ENCODE results near the gene VSIG10L2.

VSIG10L2 gene

DNA sequence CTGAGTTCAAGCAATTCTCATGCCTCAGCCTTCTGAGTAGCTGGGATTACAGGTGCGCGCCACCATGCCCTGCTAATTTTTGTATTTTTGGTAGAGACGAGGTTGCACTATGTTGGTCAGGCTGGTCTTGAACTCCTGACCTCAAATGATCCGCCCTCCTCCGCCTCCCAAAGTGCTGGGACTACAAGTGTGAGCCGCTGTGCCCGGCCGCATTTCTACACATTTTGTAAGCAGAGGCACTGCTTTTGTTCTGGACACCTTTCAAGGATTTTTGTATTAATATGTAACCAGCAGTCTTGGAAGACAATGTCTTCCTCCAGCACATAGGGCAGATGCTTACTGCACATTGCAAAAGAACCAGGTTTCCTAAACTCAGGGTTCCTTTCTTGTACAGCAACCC lies 11.4 kb upstream of the VSIG10L2 start:
- intact Hi-C loops (cut with DNase I; ENCODE audit: low total_unique reads) = loop anchor here (5.0 kb wide), 1 partner anchor 253 kb away; no protein-coding TSS in a partner anchor
- Histone ChIP-seq H3K4me1 (no peaks in the 10 kb centered on the region), H3K27ac (no peak overlapping the region), H3K9me3 (no peaks in the 10 kb centered on the region), H3K4me3 (no peak overlapping the region), H3K36me3 (no peaks in the 10 kb centered on the region), H3K27me3 (peaks cover 0 to 23% of the 10 kb centered on the region in 2 donors)
- no peak for TF ChIP-seq CTCF (IDR thresholded peaks at IDR 0.05)
- DNase-seq = peak in 1 of 2 donors; percentile 17

- Histone ChIP-seq H3K4me3 (no peak overlapping the region), H3K36me3 (no peaks in the 10 kb centered on the region), H3K9me3 (no peaks in the 10 kb centered on the region), H3K27me3 (peaks cover 0 to 18% of the 10 kb centered on the region in 2 donors), H3K27ac (no peak overlapping the region), H3K4me1 (no peaks in the 10 kb centered on the region)
- DNase-seq = no peak
- intact Hi-C loops (cut with DNase I; ENCODE audit: low total_unique reads) = no loop called here
- TF ChIP-seq CTCF (IDR thresholded peaks at IDR 0.05) = no peak
Observed at GRCh38 chr11:125935056-125935455, 10.8 kb upstream of the VSIG10L2 start.

DNA sequence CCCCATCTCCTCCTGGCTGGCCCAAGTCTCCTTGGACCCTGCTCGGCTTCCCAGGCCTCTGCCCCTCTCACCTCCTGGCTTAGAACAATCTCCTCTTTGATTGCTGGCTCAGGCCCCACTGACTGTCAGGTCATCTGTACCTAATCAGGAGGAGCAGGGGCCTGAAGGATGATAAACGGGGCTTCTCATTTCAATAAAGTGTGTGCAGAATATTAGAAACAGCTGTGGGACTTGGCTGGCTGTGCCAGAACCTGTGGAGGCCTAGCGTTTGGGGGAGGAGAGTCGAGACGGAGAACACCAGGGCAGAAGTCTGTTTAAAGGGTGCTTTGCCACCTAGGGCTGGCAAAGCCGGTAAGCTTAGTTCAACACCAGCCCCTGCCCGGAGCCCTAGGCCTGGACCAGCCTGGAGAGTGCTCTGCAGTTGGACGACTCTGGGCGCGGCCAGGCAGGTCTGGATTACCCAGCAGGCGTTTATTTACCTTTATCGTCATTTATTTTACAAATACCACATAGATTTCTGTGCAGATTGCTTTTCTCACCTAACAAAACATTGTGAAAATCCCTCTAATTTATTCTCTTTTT lies 10.1 kb upstream of the VSIG10L2 start:
- no peak for TF ChIP-seq CTCF (IDR thresholded peaks at IDR 0.05)
- no peaks in the 10 kb centered on the region for H3K9me3 ChIP-seq
- peaks cover 0 to 14% of the 10 kb centered on the region in 2 donors for H3K27me3 ChIP-seq
- H3K4me3 ChIP-seq = no peak overlapping the region
- no peaks in the 10 kb centered on the region for H3K4me1 ChIP-seq
- H3K36me3 ChIP-seq = no peaks in the 10 kb centered on the region
- intact Hi-C loops (cut with DNase I; ENCODE audit: low total_unique reads) = no loop called here
- no peak overlapping the region for H3K27ac ChIP-seq
- peak in 1 of 2 donors; percentile 39 for DNase-seq

GRCh38 chr11:125938418-125938817 lies 7.4 kb upstream of the VSIG10L2 start:
- intact Hi-C loops (cut with DNase I; ENCODE audit: low total_unique reads) = no loop called here

DNA sequence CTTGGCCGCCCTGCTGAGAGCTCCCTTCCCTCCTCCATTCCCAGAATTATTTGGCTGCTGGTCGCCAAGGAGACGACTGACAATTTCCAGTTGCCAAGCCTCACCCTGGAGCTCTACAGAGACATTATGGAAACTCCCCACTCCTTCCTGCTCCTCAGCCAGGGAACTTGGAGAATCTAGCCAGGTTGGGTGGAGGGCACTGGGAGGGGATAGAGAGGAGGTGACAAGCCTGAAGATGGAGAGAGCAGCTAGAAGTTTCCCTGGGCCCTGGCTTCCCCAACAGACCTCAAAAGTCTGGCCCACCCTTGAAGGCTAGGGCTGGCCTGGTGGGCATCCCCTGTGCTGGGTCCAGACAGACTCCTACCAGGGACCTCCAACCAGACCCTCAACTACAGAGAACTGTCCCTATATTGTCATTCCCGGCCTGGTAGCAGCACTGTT lies 6.7 kb upstream of the VSIG10L2 start:
- Histone ChIP-seq H3K4me3 (no peak overlapping the region), H3K27me3 (peaks cover 0 to 4% of the 10 kb centered on the region in 2 donors), H3K4me1 (no peaks in the 10 kb centered on the region), H3K9me3 (no peaks in the 10 kb centered on the region), H3K27ac (no peak overlapping the region), H3K36me3 (no peaks in the 10 kb centered on the region)
- TF ChIP-seq CTCF (IDR thresholded peaks at IDR 0.05) = no peak
- intact Hi-C loops (cut with DNase I; ENCODE audit: low total_unique reads) = no loop called here
- DNase-seq = peak in 1 of 2 donors; percentile 42

More at GRCh38 chr11:125938418-125938817, 7.4 kb upstream of the VSIG10L2 start:
- Histone ChIP-seq H3K27me3 (peaks cover 0 to 4% of the 10 kb centered on the region in 2 donors), H3K4me3 (no peak overlapping the region), H3K9me3 (no peaks in the 10 kb centered on the region), H3K36me3 (no peaks in the 10 kb centered on the region), H3K27ac (no peak overlapping the region), H3K4me1 (no peaks in the 10 kb centered on the region)
- TF ChIP-seq CTCF (IDR thresholded peaks at IDR 0.05) = no peak
- DNase-seq = peak in 1 of 2 donors; percentile 50

Measured in tibial artery (tissue), 4 donors.